Measurements from ENCODE around the gene ART4. TPM values are rescaled to one million over a fixed set of nuclear protein-coding genes. Genes with fewer than 3 reads are reported as not detected.

ART4 gene
- total and polyA plus RNA-seq, 4 donors = 10.5 to 40.7 (median 22.2) TPM

- TF ChIP-seq RAD21 (IDR thresholded peaks at IDR 0.05) = no peak
- TF ChIP-seq, protein P1, sequence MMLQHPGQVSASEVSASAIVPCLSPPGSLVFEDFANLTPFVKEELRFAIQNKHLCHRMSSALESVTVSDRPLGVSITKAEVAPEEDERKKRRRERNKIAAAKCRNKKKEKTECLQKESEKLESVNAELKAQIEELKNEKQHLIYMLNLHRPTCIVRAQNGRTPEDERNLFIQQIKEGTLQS (IDR thresholded peaks at IDR 0.05) = no peak
- no peak for TF ChIP-seq YY1 (IDR thresholded peaks at IDR 0.05)
- TF ChIP-seq ZBTB33 (IDR thresholded peaks at IDR 0.05) = no peak
- no peak for TF ChIP-seq FOXA2 (IDR thresholded peaks at IDR 0.05)
- TF ChIP-seq HNF4A (conservative IDR thresholded peaks at IDR 0.05) = no peak
- no peak for TF ChIP-seq HNF4G (IDR thresholded peaks at IDR 0.05)
- TF ChIP-seq, protein P2, sequence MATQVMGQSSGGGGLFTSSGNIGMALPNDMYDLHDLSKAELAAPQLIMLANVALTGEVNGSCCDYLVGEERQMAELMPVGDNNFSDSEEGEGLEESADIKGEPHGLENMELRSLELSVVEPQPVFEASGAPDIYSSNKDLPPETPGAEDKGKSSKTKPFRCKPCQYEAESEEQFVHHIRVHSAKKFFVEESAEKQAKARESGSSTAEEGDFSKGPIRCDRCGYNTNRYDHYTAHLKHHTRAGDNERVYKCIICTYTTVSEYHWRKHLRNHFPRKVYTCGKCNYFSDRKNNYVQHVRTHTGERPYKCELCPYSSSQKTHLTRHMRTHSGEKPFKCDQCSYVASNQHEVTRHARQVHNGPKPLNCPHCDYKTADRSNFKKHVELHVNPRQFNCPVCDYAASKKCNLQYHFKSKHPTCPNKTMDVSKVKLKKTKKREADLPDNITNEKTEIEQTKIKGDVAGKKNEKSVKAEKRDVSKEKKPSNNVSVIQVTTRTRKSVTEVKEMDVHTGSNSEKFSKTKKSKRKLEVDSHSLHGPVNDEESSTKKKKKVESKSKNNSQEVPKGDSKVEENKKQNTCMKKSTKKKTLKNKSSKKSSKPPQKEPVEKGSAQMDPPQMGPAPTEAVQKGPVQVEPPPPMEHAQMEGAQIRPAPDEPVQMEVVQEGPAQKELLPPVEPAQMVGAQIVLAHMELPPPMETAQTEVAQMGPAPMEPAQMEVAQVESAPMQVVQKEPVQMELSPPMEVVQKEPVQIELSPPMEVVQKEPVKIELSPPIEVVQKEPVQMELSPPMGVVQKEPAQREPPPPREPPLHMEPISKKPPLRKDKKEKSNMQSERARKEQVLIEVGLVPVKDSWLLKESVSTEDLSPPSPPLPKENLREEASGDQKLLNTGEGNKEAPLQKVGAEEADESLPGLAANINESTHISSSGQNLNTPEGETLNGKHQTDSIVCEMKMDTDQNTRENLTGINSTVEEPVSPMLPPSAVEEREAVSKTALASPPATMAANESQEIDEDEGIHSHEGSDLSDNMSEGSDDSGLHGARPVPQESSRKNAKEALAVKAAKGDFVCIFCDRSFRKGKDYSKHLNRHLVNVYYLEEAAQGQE (IDR thresholded peaks at IDR 0.05) = no peak
- TF ChIP-seq EGR1 (IDR thresholded peaks at IDR 0.05; ENCODE audit: low read depth in 2 of 2) = no peak
- no peak for TF ChIP-seq TAF1 (conservative IDR thresholded peaks at IDR 0.05)
- TF ChIP-seq JUND (IDR thresholded peaks at IDR 0.05) = no peak
- no peak for TF ChIP-seq SP1 (IDR thresholded peaks at IDR 0.05)
- no peak for TF ChIP-seq RXRA (IDR thresholded peaks at IDR 0.05)
- no peak for TF ChIP-seq GABPA (IDR thresholded peaks at IDR 0.05 in 1 of 2, conservative IDR thresholded peaks at IDR 0.05 in 1 of 2)
- no peak for TF ChIP-seq NR2F2 (IDR thresholded peaks at IDR 0.05)
- no peak for TF ChIP-seq FOXA1 (IDR thresholded peaks at IDR 0.05)
- no peak overlapping the region for H3K4me3 ChIP-seq (ENCODE audit: low read depth in 1 of 3, low read length in 3 of 3)
- no peak overlapping the region for H3K27ac ChIP-seq (ENCODE audit: low read depth in 1 of 2, low read length in 2 of 2)
- H3K27me3 ChIP-seq (ENCODE audit: control insufficient read depth in 4 of 4, insufficient read depth in 4 of 4, low read length in 3 of 4) = no peaks in the 10 kb centered on the region
- H3K9me3 ChIP-seq (ENCODE audit: control insufficient read depth in 4 of 4, low read length in 3 of 4) = no peaks in the 10 kb centered on the region
- no peak for DNase-seq (ENCODE audit: low spot score)
- H3K4me1 ChIP-seq (ENCODE audit: control insufficient read depth in 4 of 4, insufficient read depth in 4 of 4, low read length in 3 of 4) = no peaks in the 10 kb centered on the region
- WGBS = 39% methylated on average over 6 of the region's 6 CpGs
- H3K36me3 ChIP-seq (ENCODE audit: control insufficient read depth in 4 of 4, insufficient read depth in 3 of 4, low read depth in 1 of 4, low read length in 3 of 4) = no peaks in the 10 kb centered on the region
- H3K9ac ChIP-seq (ENCODE audit: low read depth in 1 of 2, low read length in 2 of 2) = no peak overlapping the region
Measured at GRCh38 chr12:14854586-14855183, 11.4 kb upstream of the ART4 start.

DNA sequence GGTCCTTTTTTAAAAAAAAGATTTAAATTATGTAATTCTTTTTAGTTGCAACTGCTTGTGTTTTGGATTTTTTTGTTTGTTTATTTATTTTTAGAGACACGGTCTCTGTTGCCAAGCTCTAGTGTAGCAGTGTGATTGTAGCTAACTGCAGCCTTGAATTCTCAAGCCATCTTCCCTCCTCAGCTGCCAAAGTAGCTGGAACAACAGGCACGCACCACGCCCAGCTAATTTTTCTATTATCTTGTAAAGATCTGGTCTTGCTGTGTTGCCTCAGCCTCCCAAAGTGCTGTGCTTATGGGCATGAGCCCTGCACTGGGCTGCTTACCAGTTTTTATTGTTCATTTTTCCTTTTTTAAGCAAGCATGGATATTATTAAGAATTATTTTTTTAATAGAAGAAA lies 10.6 kb upstream of the ART4 start:
- 75% methylated on average over 3 of the region's 3 CpGs for WGBS
- Histone ChIP-seq H3K36me3 (ENCODE audit: control insufficient read depth in 4 of 4, insufficient read depth in 3 of 4, low read depth in 1 of 4, low read length in 3 of 4) (no peaks in the 10 kb centered on the region), H3K4me3 (ENCODE audit: low read depth in 1 of 3, low read length in 3 of 3) (no peak overlapping the region), H3K4me1 (ENCODE audit: control insufficient read depth in 4 of 4, insufficient read depth in 4 of 4, low read length in 3 of 4) (no peaks in the 10 kb centered on the region), H3K9ac (ENCODE audit: low read depth in 1 of 2, low read length in 2 of 2) (no peak overlapping the region), H3K9me3 (ENCODE audit: control insufficient read depth in 4 of 4, low read length in 3 of 4) (no peaks in the 10 kb centered on the region), H3K27me3 (ENCODE audit: control insufficient read depth in 4 of 4, insufficient read depth in 4 of 4, low read length in 3 of 4) (no peaks in the 10 kb centered on the region), H3K27ac (ENCODE audit: low read depth in 1 of 2, low read length in 2 of 2) (no peak overlapping the region)
- DNase-seq (ENCODE audit: low spot score) = no peak
- TF ChIP-seq ZBTB33 (IDR thresholded peaks at IDR 0.05) = no peak
- no peak for TF ChIP-seq HNF4G (IDR thresholded peaks at IDR 0.05)
- no peak for TF ChIP-seq EGR1 (IDR thresholded peaks at IDR 0.05; ENCODE audit: low read depth in 2 of 2)
- no peak for TF ChIP-seq SP1 (IDR thresholded peaks at IDR 0.05)
- TF ChIP-seq RXRA (IDR thresholded peaks at IDR 0.05) = no peak
- TF ChIP-seq NR2F2 (IDR thresholded peaks at IDR 0.05) = no peak
- no peak for TF ChIP-seq MAX (IDR thresholded peaks at IDR 0.05)
- TF ChIP-seq HNF4A (conservative IDR thresholded peaks at IDR 0.05) = no peak
- TF ChIP-seq FOXA1 (IDR thresholded peaks at IDR 0.05) = no peak
- TF ChIP-seq TAF1 (conservative IDR thresholded peaks at IDR 0.05) = no peak
- TF ChIP-seq GABPA (IDR thresholded peaks at IDR 0.05 in 1 of 2, conservative IDR thresholded peaks at IDR 0.05 in 1 of 2) = no peak
- TF ChIP-seq, protein P2 (IDR thresholded peaks at IDR 0.05) = no peak
- TF ChIP-seq, protein P3, sequence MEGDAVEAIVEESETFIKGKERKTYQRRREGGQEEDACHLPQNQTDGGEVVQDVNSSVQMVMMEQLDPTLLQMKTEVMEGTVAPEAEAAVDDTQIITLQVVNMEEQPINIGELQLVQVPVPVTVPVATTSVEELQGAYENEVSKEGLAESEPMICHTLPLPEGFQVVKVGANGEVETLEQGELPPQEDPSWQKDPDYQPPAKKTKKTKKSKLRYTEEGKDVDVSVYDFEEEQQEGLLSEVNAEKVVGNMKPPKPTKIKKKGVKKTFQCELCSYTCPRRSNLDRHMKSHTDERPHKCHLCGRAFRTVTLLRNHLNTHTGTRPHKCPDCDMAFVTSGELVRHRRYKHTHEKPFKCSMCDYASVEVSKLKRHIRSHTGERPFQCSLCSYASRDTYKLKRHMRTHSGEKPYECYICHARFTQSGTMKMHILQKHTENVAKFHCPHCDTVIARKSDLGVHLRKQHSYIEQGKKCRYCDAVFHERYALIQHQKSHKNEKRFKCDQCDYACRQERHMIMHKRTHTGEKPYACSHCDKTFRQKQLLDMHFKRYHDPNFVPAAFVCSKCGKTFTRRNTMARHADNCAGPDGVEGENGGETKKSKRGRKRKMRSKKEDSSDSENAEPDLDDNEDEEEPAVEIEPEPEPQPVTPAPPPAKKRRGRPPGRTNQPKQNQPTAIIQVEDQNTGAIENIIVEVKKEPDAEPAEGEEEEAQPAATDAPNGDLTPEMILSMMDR (IDR thresholded peaks at IDR 0.05; ENCODE audit: low read depth, low read length, missing input control) = no peak
